Astrocyte of the spinal cord (primary cell): Measurements from ENCODE around the gene OSGIN1.

ENCODE experiments used
- DNase-seq: peaks from one replicate; pipeline ENCODE4 v3.0.0; 2011; ENCODE audit warnings: low read depth, low spot score
- H3K4me3 ChIP-seq: 2 replicates; pipeline ENCODE4 v1.5.1; 2011; ENCODE audit warnings: low read depth, mild to moderate bottlenecking, low read length, moderate library complexity
- CTCF ChIP-seq: IDR thresholded peaks from 2 replicates; pipeline ENCODE4 v1.5.1; 2012; ENCODE audit warnings: low read depth, mild to moderate bottlenecking, low read length, inconsistent platforms
- in situ Hi-C: cut with HindIII; loops from 2 replicates; pipeline ENCODE4 v1.10.0; 2017; ENCODE audit warnings: low sequenced_read_pairs

Gene OSGIN1

GRCh38 chr16:83942074-83942473, 11.0 kb upstream of the OSGIN1 start:
- H3K4me3 ChIP-seq = no peak overlapping the region
- DNase-seq = no peak
- no peak for TF ChIP-seq CTCF
- in situ Hi-C loops = no loop called here

GRCh38 chr16:83942815-83943515, 10.1 kb upstream of the OSGIN1 start:
- TF ChIP-seq CTCF = no peak
- in situ Hi-C loops = no loop called here
- no peak overlapping the region for H3K4me3 ChIP-seq
- DNase-seq = no peak

GRCh38 chr16:83943516-83944050, 9.5 kb upstream of the OSGIN1 start:
- no peak for DNase-seq
- H3K4me3 ChIP-seq = no peak overlapping the region
- in situ Hi-C loops = no loop called here
- TF ChIP-seq CTCF = no peak

GRCh38 chr16:83945587-83945986, 7.5 kb upstream of the OSGIN1 start:
- H3K4me3 ChIP-seq = no peak overlapping the region
- TF ChIP-seq CTCF = no peak
- DNase-seq = no peak
- in situ Hi-C loops = no loop called here

GRCh38 chr16:83946154-83946780, 6.8 kb upstream of the OSGIN1 start:
- no peak for DNase-seq
- H3K4me3 ChIP-seq = no peak overlapping the region
- no peak for TF ChIP-seq CTCF
- in situ Hi-C loops = no loop called here

- H3K4me3 ChIP-seq = no peak overlapping the region
- DNase-seq = no peak
- in situ Hi-C loops = no loop called here
- TF ChIP-seq CTCF = no peak
These were observed 6.1 kb upstream of the OSGIN1 start for GRCh38 chr16:83946781-83947566.
